Neural cell (in vitro differentiated cells): Measurements from ENCODE around the gene LRMDA. TPM values are rescaled to one million over a fixed set of nuclear protein-coding genes. Genes with fewer than 3 reads are reported as not detected.

Source experiments
- H2AFZ ChIP-seq: fragments of 200-600, 300-800 bp; sonication (generic), shearing (Covaris generic); 2 replicates; pipeline ENCODE4 v1.6.0; 2014; ENCODE audit warnings: low read depth, mild to moderate bottlenecking, antibody characterized with exemption, low read length, moderate library complexity
- H3F3A ChIP-seq: fragments of 200-600 bp; shearing (Covaris generic); 2 replicates; pipeline ENCODE4 v1.6.1; 2016; ENCODE audit warnings: mild to moderate bottlenecking, moderate library complexity, mixed read lengths, antibody characterized with exemption, low read length; ENCODE audit not compliant: insufficient read depth, poor library complexity, severe bottlenecking
- H3K27ac ChIP-seq: fragments of 200-600, 300-800 bp; sonication (generic), shearing (Covaris generic); 2 replicates; pipeline ENCODE4 v1.5.1; 2014; ENCODE audit warnings: mild to moderate bottlenecking, low read length, moderate library complexity
- H3K27me3 ChIP-seq: fragments of 300-800, 200-600 bp; sonication (generic), shearing (Covaris generic); 2 replicates; pipeline ENCODE4 v1.6.0; 2014; ENCODE audit warnings: mild to moderate bottlenecking, low read depth, low read length, moderate library complexity; ENCODE audit not compliant: insufficient read depth
- H3K36me3 ChIP-seq: fragments of 300-800, 200-600 bp; sonication (generic), shearing (Covaris generic); 2 replicates; pipeline ENCODE4 v1.5.1; 2014; ENCODE audit warnings: mild to moderate bottlenecking, antibody characterized with exemption, low read length, moderate library complexity; ENCODE audit not compliant: insufficient read depth
- H3K4me2 ChIP-seq: fragments of 300-800, 200-600 bp; sonication (generic), shearing (Covaris generic); 2 replicates; pipeline ENCODE4 v1.6.0; 2014; ENCODE audit warnings: mild to moderate bottlenecking, low read length
- H3K4me3 ChIP-seq: fragments of 300-800, 200-600 bp; sonication (generic), shearing (Covaris generic); 2 replicates; pipeline ENCODE4 v1.5.1; 2014; ENCODE audit warnings: mild to moderate bottlenecking, low read length, moderate library complexity
- H3K79me2 ChIP-seq: fragments of 200-600 bp; shearing (Covaris generic); replicated peaks from 2 replicates; pipeline ENCODE4 v1.6.0; 2014; ENCODE audit warnings: mild to moderate bottlenecking, low read length, moderate library complexity; ENCODE audit not compliant: insufficient read depth
- H3K9ac ChIP-seq: fragments of 300-800, 200-600 bp; sonication (generic), shearing (Covaris generic); 2 replicates; pipeline ENCODE4 v1.6.1; 2016; ENCODE audit warnings: mild to moderate bottlenecking, low read length, mixed read lengths
- H3K9me2 ChIP-seq: fragments of 200-600 bp; shearing (Covaris generic); 2 replicates; pipeline ENCODE4 v1.6.1; 2016; ENCODE audit warnings: mild to moderate bottlenecking, low read length, mixed read lengths; ENCODE audit not compliant: insufficient read depth
- H3K9me3 ChIP-seq: fragments of 200-600, 300-800 bp; sonication (generic), shearing (Covaris generic); 2 replicates; pipeline ENCODE4 v1.6.1; 2016; ENCODE audit warnings: mild to moderate bottlenecking, mixed run types, low read length, moderate library complexity, mixed read lengths
- H4K20me1 ChIP-seq: fragments of 200-600 bp; shearing (Covaris generic); 2 replicates; pipeline ENCODE4 v1.6.1; 2016; ENCODE audit warnings: mild to moderate bottlenecking, mixed run types; ENCODE audit not compliant: insufficient read depth
- EP300 ChIP-seq: fragments of 450-650 bp; conservative IDR thresholded peaks from 2 replicates; pipeline ENCODE4 v1.6.1; 2014; ENCODE audit warnings: antibody characterized with exemption, mild to moderate bottlenecking, moderate library complexity; ENCODE audit not compliant: poor library complexity, severe bottlenecking
- EZH2 ChIP-seq: fragments of 200-600, 300-800 bp; shearing (Covaris generic), sonication (generic); IDR thresholded peaks from 2 replicates; pipeline ENCODE4 v1.6.1; 2014; ENCODE audit warnings: antibody characterized with exemption, low read length, borderline replicate concordance, mild to moderate bottlenecking; ENCODE audit not compliant: insufficient read depth, poor library complexity, severe bottlenecking
- MXI1 ChIP-seq: fragments of 450-650 bp; conservative IDR thresholded peaks from 2 replicates; pipeline ENCODE4 v1.6.1; 2014; ENCODE audit warnings: antibody characterized with exemption, mild to moderate bottlenecking; ENCODE audit not compliant: poor library complexity, severe bottlenecking
- POLR2AphosphoS5 ChIP-seq: IDR thresholded peaks from 2 replicates; pipeline ENCODE4 v1.6.1; 2012
- RAD21 ChIP-seq: fragments of 450-650 bp; conservative IDR thresholded peaks from 2 replicates; pipeline ENCODE4 v1.6.1; 2014; ENCODE audit warnings: antibody characterized with exemption, mild to moderate bottlenecking, moderate library complexity
- SMC3 ChIP-seq: fragments of 450-650 bp; conservative IDR thresholded peaks from 2 replicates; pipeline ENCODE4 v1.6.1; 2014; ENCODE audit warnings: antibody characterized with exemption, mild to moderate bottlenecking, moderate library complexity; ENCODE audit not compliant: poor library complexity
- TAF1 ChIP-seq: IDR thresholded peaks from 2 replicates; pipeline ENCODE4 v1.6.1; 2012; ENCODE audit warnings: low read depth
- polyA plus RNA-seq: library from polyadenylated mRNA; depleted of rRNA; stranded (reverse); fragments of >200 nt; gene quantifications from 2 replicates; pipeline ENCODE4 v1.2.3, GENCODE V29; 2014
- TF ChIP-seq, protein P1 (sequence below): IDR thresholded peaks from 2 replicates; pipeline ENCODE4 v1.6.1; 2012; ENCODE audit warnings: borderline replicate concordance
- TF ChIP-seq, protein P2 (sequence below): fragments of 450-650 bp; IDR thresholded peaks from 2 replicates; pipeline ENCODE4 v1.5.1; 2014; ENCODE audit warnings: antibody characterized with exemption, mild to moderate bottlenecking, moderate library complexity; ENCODE audit not compliant: poor library complexity, severe bottlenecking

The LRMDA gene
- polyA plus RNA-seq, 1 donor from 2014 or later, result 5.6 TPM

DNA sequence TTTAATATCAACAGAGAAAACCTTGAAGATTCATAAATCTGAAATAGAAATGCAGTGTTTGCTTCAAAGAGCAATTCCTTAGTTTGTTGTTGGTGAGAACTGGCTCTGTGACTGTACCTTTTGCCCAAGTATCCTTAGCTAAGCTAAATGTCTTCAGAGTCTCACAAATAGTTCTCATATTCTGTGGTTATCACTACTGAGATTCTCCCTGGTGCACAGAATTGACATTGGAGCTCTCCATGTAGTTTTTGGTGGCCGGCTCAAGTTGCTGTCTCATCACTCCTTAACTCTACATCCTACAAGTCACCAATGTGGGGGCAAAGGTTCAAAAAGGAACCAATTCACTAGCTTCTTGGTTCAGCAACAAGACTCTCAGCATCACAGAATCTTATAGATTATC is 780.3 kb downstream of the LRMDA start:
- Histone ChIP-seq H3K9ac (no peak overlapping the region), H3K9me2 (no peaks in the 10 kb centered on the region), H3K79me2 (no peaks in the 10 kb centered on the region), H3F3A (no peaks in the 10 kb centered on the region), H2AFZ (no peak overlapping the region), H3K4me3 (no peak overlapping the region), H3K27ac (no peak overlapping the region), H3K36me3 (no peaks in the 10 kb centered on the region), H3K4me2 (no peak overlapping the region), H3K9me3 (no peaks in the 10 kb centered on the region), H4K20me1 (no peaks in the 10 kb centered on the region), H3K27me3 (no peaks in the 10 kb centered on the region)
- no peak for TF ChIP-seq RAD21
- TF ChIP-seq EZH2, result no peak
- TF ChIP-seq TAF1, result no peak
- TF ChIP-seq, protein P1, sequence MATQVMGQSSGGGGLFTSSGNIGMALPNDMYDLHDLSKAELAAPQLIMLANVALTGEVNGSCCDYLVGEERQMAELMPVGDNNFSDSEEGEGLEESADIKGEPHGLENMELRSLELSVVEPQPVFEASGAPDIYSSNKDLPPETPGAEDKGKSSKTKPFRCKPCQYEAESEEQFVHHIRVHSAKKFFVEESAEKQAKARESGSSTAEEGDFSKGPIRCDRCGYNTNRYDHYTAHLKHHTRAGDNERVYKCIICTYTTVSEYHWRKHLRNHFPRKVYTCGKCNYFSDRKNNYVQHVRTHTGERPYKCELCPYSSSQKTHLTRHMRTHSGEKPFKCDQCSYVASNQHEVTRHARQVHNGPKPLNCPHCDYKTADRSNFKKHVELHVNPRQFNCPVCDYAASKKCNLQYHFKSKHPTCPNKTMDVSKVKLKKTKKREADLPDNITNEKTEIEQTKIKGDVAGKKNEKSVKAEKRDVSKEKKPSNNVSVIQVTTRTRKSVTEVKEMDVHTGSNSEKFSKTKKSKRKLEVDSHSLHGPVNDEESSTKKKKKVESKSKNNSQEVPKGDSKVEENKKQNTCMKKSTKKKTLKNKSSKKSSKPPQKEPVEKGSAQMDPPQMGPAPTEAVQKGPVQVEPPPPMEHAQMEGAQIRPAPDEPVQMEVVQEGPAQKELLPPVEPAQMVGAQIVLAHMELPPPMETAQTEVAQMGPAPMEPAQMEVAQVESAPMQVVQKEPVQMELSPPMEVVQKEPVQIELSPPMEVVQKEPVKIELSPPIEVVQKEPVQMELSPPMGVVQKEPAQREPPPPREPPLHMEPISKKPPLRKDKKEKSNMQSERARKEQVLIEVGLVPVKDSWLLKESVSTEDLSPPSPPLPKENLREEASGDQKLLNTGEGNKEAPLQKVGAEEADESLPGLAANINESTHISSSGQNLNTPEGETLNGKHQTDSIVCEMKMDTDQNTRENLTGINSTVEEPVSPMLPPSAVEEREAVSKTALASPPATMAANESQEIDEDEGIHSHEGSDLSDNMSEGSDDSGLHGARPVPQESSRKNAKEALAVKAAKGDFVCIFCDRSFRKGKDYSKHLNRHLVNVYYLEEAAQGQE, result no peak
- no peak for TF ChIP-seq POLR2AphosphoS5
- TF ChIP-seq, protein P2, sequence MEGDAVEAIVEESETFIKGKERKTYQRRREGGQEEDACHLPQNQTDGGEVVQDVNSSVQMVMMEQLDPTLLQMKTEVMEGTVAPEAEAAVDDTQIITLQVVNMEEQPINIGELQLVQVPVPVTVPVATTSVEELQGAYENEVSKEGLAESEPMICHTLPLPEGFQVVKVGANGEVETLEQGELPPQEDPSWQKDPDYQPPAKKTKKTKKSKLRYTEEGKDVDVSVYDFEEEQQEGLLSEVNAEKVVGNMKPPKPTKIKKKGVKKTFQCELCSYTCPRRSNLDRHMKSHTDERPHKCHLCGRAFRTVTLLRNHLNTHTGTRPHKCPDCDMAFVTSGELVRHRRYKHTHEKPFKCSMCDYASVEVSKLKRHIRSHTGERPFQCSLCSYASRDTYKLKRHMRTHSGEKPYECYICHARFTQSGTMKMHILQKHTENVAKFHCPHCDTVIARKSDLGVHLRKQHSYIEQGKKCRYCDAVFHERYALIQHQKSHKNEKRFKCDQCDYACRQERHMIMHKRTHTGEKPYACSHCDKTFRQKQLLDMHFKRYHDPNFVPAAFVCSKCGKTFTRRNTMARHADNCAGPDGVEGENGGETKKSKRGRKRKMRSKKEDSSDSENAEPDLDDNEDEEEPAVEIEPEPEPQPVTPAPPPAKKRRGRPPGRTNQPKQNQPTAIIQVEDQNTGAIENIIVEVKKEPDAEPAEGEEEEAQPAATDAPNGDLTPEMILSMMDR, result no peak
- no peak for TF ChIP-seq SMC3
- no peak for TF ChIP-seq MXI1
- TF ChIP-seq EP300, result no peak

DNA sequence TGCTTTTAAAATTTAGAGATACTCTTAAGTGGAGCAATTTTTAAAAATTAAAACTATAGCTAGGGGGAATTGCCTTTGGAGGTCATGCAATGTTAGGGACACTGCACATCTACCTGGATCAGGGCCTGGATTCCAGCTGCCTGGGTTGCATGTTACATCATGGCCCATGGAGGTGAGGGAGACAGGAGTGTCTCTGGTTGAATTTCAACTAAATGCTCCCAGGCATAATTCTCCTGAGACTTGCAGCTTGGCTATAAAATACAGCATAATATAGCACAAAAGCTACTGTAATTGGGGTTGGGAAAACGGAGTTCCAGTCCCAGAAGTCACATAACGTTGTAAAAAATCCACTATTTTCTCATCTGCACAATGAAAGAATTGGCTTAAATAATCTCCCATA is 782.5 kb downstream of the LRMDA start:
- no peaks in the 10 kb centered on the region for H3F3A ChIP-seq
- no peaks in the 10 kb centered on the region for H3K79me2 ChIP-seq
- no peak overlapping the region for H3K4me2 ChIP-seq
- H3K36me3 ChIP-seq, result no peaks in the 10 kb centered on the region
- H2AFZ ChIP-seq, result no peak overlapping the region
- no peaks in the 10 kb centered on the region for H4K20me1 ChIP-seq
- H3K9ac ChIP-seq, result no peak overlapping the region
- no peaks in the 10 kb centered on the region for H3K27me3 ChIP-seq
- TF ChIP-seq MXI1 (no peak), EZH2 (no peak), SMC3 (no peak), RAD21 (no peak), TAF1 (no peak)
- TF ChIP-seq, protein P1, result no peak
- no peak overlapping the region for H3K27ac ChIP-seq
- H3K9me2 ChIP-seq, result no peaks in the 10 kb centered on the region
- H3K9me3 ChIP-seq, result no peaks in the 10 kb centered on the region
- H3K4me3 ChIP-seq, result no peak overlapping the region
